Natural killer cell treated with Interleukin-12 subunit alpha and Interleukin-12 subunit beta and Interleukin-15 and Interleukin-18, amount 100 ng/mL, for 72 hours (primary cell): ENCODE data around the gene CREBBP. TPM values are rescaled to one million over a fixed set of nuclear protein-coding genes. Genes with fewer than 3 reads are reported as not detected.

Source experiments
- ATAC-seq, 2 donors: fragments of 150-1000 bp; cut with Tn5 transposase in 1 of 2; sonication (Bioruptor Pico), chemical (Tn5 transposase) in 1 of 2; 2 replicates each; pipeline ENCODE4 v1.10.0; 2021
- DNase-seq: peaks from one replicate; pipeline ENCODE4 v3.0.0; 2022; ENCODE audit warnings: low spot score
- H3K27ac Mint-ChIP-seq, 2 donors: 1 replicate in 1 of 2; 2 replicates in 1 of 2; pipeline ENCODE4 v1.8.0; 2022; ENCODE audit warnings: mixed read lengths in 2 of 2, mild to moderate bottlenecking in 1 of 2, moderate library complexity in 1 of 2
- H3K27me3 Mint-ChIP-seq, 2 donors: 1 replicate in 1 of 2; 2 replicates in 1 of 2; pipeline ENCODE4 v1.8.0; 2022; ENCODE audit warnings: mixed read lengths in 2 of 2
- H3K36me3 Mint-ChIP-seq: one replicate; pipeline ENCODE4 v1.8.0; 2022; ENCODE audit warnings: mixed read lengths
- H3K4me1 Mint-ChIP-seq, 2 donors: 1 replicate in 1 of 2; 2 replicates in 1 of 2; pipeline ENCODE4 v1.8.0; 2022; ENCODE audit warnings: low read depth in 2 of 2, mixed read lengths in 2 of 2, mild to moderate bottlenecking in 1 of 2
- H3K4me3 Mint-ChIP-seq: one replicate; pipeline ENCODE4 v1.8.0; 2022; ENCODE audit warnings: mixed read lengths
- H3K9me3 Mint-ChIP-seq: 2 replicates; pipeline ENCODE4 v1.8.0; 2022; ENCODE audit warnings: mixed read lengths
- total RNA-seq, 2 donors: library from RNA; stranded (reverse); gene quantifications; one replicate each; pipeline ENCODE4 v1.2.3, GENCODE V29; 2022

The CREBBP gene
- total RNA-seq, 2 donors from 2014 or later, result 76.2 to 90.3 TPM

- H3K36me3 Mint-ChIP-seq, result no peaks in the 10 kb centered on the region
- no peak for DNase-seq
- no peak for ATAC-seq
- peaks cover 12 to 21% of the 10 kb centered on the region in 2 donors for H3K4me1 Mint-ChIP-seq
- H3K27ac Mint-ChIP-seq, result no peak overlapping the region
- no peaks in the 10 kb centered on the region for H3K9me3 Mint-ChIP-seq
- no peak overlapping the region for H3K4me3 Mint-ChIP-seq
- no peaks in the 10 kb centered on the region for H3K27me3 Mint-ChIP-seq
Measured at GRCh38 chr16:3783516-3783915, 97.0 kb downstream of the CREBBP start.

DNA sequence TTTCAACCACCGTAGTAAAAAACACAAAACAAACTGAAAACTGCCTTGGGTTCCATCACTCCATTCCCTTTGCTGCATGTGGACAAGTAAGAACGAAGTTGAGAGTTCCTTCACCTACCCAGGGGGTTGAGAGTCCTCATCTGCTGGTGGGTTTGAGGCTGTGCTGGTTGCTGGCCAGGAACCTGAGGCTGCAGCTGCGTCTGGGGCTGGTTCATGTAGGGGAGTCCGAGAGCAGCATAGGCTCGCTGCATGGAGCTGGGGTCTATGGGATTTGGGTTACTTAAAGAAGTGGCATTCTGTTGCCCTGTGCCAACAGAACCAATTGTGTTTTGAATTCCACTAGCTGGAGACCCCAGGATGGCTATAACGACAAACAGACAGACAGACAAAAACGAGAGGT, 97.9 kb downstream of the CREBBP start:
- H3K9me3 Mint-ChIP-seq, result no peaks in the 10 kb centered on the region
- DNase-seq (no peak), ATAC-seq (no peak)
- no peaks in the 10 kb centered on the region for H3K27me3 Mint-ChIP-seq
- no peaks in the 10 kb centered on the region for H3K36me3 Mint-ChIP-seq
- H3K4me3 Mint-ChIP-seq, result no peak overlapping the region
- H3K4me1 Mint-ChIP-seq, result peaks cover 9 to 17% of the 10 kb centered on the region in 2 donors
- no peak overlapping the region for H3K27ac Mint-ChIP-seq

DNA sequence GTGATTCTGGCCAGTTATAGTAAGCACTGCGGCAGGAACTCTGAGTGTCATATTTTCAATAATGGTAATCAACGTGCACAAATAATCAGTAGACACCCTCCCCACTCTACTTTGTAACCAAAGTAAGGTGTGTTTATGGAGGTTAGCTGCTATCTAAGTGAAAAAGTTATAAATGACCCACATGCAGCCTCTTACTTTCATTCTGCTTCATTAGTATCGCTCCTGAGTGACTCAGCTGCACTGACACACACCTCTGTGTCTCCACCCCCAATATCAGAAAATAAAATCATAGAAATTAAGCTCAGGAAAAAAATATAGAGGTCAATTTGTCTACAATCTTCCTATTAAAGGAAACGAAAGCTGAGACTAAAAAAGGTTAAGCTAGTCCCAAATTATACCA, 99.1 kb downstream of the CREBBP start:
- H3K27ac Mint-ChIP-seq, result no peak overlapping the region
- H3K27me3 Mint-ChIP-seq, result no peaks in the 10 kb centered on the region
- H3K9me3 Mint-ChIP-seq, result no peaks in the 10 kb centered on the region
- no peak for DNase-seq
- H3K4me1 Mint-ChIP-seq, result peaks cover 12 to 17% of the 10 kb centered on the region in 2 donors
- H3K36me3 Mint-ChIP-seq, result no peaks in the 10 kb centered on the region
- no peak for ATAC-seq
- H3K4me3 Mint-ChIP-seq, result no peak overlapping the region

DNA sequence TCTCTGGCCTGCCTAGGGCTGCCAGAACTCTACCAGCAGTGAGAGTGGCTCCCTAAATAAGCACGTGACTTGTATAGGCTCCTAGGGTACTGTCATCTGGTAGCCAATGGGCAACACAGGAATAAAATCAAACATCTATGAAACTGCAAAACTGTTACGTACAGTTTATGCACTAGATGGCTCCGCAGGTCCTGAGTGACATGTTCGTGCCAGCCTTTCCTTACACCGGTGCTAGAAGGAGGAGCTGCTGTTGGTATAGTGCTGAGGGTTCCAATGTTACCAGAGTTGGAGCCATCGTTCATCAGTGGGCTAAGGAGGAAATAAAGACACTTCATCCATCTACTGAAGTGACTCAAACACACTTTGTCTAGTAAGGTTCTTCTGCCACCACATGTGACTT, 99.9 kb downstream of the CREBBP start:
- peaks cover 12 to 17% of the 10 kb centered on the region in 2 donors for H3K4me1 Mint-ChIP-seq
- H3K9me3 Mint-ChIP-seq, result no peaks in the 10 kb centered on the region
- H3K27ac Mint-ChIP-seq, result no peak overlapping the region
- no peak for DNase-seq
- no peak overlapping the region for H3K4me3 Mint-ChIP-seq
- H3K27me3 Mint-ChIP-seq, result no peaks in the 10 kb centered on the region
- H3K36me3 Mint-ChIP-seq, result no peaks in the 10 kb centered on the region
- peak in 1 of 2 donors; percentile 65 for ATAC-seq

DNA sequence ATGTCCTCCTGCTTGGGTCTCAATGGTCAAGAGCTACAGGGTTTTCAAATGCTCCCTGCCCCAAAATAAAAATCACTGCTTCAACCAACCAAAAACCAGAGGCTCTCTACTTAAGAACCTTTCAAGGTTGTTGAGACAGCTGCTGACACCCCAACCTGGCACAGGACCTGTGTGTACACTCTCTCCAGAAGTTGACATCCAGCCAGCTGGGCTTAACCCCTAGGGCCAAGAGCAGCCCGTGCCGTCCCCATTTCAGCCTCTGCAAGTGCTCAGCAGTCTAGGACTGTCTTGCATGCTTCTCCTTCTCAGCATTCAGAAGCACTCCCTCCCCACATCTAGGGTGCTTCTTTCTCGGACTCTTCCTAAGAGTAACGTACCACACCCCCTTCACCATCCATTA, 104.2 kb downstream of the CREBBP start:
- DNase-seq (no peak), ATAC-seq (no peak)
- H3K4me3 Mint-ChIP-seq, result no peak overlapping the region
- H3K4me1 Mint-ChIP-seq, result peaks cover 0 to 9% of the 10 kb centered on the region in 2 donors
- no peak overlapping the region for H3K27ac Mint-ChIP-seq
- H3K27me3 Mint-ChIP-seq, result no peaks in the 10 kb centered on the region
- peaks cover 12% of the 10 kb centered on the region for H3K36me3 Mint-ChIP-seq
- no peaks in the 10 kb centered on the region for H3K9me3 Mint-ChIP-seq

DNA sequence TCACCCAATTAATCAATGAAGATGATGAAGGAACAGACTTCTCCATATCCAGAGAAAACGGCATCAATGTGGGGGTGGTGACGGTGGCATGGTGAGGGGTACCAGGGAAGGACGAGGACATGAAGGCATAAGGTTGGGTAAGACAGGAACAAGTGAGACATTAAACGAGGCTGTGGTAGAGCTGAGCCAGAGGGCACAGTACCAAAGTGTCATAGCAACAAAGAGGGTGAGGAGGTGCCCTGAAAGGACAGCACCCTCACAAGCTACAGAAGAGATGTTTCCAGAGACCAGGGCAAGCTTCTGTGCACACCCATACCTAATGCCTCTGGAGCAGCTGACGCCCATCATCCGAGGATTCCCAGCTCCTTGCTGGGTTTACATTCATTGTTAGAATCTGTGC, 105.7 kb downstream of the CREBBP start:
- H3K9me3 Mint-ChIP-seq, result no peaks in the 10 kb centered on the region
- H3K27ac Mint-ChIP-seq, result no peak overlapping the region
- no peaks in the 10 kb centered on the region for H3K27me3 Mint-ChIP-seq
- H3K4me3 Mint-ChIP-seq, result no peak overlapping the region
- ATAC-seq, result no peak
- peaks cover 0 to 6% of the 10 kb centered on the region in 2 donors for H3K4me1 Mint-ChIP-seq
- peaks cover 17% of the 10 kb centered on the region for H3K36me3 Mint-ChIP-seq
- DNase-seq, result no peak

GRCh38 chr16:3774156-3774767, 106.3 kb downstream of the CREBBP start:
- H3K27ac Mint-ChIP-seq, result no peak overlapping the region

GRCh38 chr16:3773663-3774062, 106.8 kb downstream of the CREBBP start:
- Mint-ChIP-seq H3K36me3 (peaks cover 17% of the 10 kb centered on the region), H3K9me3 (no peaks in the 10 kb centered on the region), H3K4me3 (no peak overlapping the region), H3K27me3 (no peaks in the 10 kb centered on the region), H3K27ac (no peak overlapping the region), H3K4me1 (peaks cover 0 to 6% of the 10 kb centered on the region in 2 donors)
- DNase-seq (no peak), ATAC-seq (no peak)

More at GRCh38 chr16:3774156-3774767, 106.3 kb downstream of the CREBBP start:
- H3K4me3 Mint-ChIP-seq, result no peak overlapping the region
- DNase-seq (no peak), ATAC-seq (no peak)
- no peaks in the 10 kb centered on the region for H3K27me3 Mint-ChIP-seq
- peaks cover 17% of the 10 kb centered on the region for H3K36me3 Mint-ChIP-seq
- H3K9me3 Mint-ChIP-seq, result no peaks in the 10 kb centered on the region
- peaks cover 0 to 6% of the 10 kb centered on the region in 2 donors for H3K4me1 Mint-ChIP-seq

DNA sequence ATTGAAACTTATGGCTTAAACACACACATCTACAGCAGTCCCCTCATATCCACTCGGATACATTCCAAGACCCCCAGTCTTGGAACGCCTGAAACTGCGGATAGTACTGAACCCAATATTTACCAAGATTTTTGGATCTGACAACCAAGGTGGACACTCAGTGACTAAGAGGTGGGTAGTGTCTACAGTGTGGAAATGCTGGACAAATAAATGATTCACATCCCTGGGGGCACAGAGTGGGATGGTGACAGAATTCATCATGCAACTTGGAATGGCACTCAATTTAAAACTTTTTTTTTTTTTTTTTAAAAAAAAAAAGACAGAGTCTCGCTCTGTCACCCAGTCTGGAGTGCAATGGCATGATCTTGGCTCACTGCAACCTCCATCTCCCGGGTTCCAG, 109.0 kb downstream of the CREBBP start:
- DNase-seq (no peak), ATAC-seq (no peak)
- H3K27me3 Mint-ChIP-seq, result no peaks in the 10 kb centered on the region
- H3K36me3 Mint-ChIP-seq, result peaks cover 28% of the 10 kb centered on the region
- no peak overlapping the region for H3K4me3 Mint-ChIP-seq
- no peaks in the 10 kb centered on the region for H3K9me3 Mint-ChIP-seq
- H3K27ac Mint-ChIP-seq, result no peak overlapping the region
- peaks cover 0 to 11% of the 10 kb centered on the region in 2 donors for H3K4me1 Mint-ChIP-seq

DNA sequence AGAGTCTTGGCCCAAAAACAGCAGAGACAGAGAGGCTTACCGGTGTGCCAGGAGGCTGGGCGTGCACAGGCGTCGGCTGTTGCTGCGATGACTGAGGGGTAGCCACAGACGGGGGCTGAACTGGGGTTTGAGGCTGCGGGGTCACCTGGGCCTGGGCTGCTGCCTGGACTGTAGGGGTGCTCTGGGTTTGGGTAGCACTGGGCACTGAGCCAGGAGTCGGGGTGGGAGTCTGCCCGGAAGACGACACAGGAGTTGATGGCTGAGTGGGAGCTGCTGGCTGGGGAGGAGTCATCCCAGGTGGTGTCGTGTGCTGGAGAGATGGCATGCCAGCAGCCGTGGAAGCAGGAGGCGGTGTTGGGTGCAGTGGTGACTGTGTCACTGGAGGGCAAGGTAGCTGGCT, 110.0 kb downstream of the CREBBP start:
- H3K4me1 Mint-ChIP-seq, result peaks cover 0 to 11% of the 10 kb centered on the region in 2 donors
- no peak overlapping the region for H3K4me3 Mint-ChIP-seq
- H3K27ac Mint-ChIP-seq, result peak overlapping the region in 1 of 2 donors; percentile 65
- ATAC-seq, result no peak
- H3K9me3 Mint-ChIP-seq, result no peaks in the 10 kb centered on the region
- H3K27me3 Mint-ChIP-seq, result no peaks in the 10 kb centered on the region
- peaks cover 28% of the 10 kb centered on the region for H3K36me3 Mint-ChIP-seq
- DNase-seq, result no peak

- Mint-ChIP-seq H3K36me3 (peaks cover 28% of the 10 kb centered on the region), H3K27ac (no peak overlapping the region), H3K27me3 (no peaks in the 10 kb centered on the region), H3K4me1 (peaks cover 0 to 11% of the 10 kb centered on the region in 2 donors), H3K4me3 (no peak overlapping the region), H3K9me3 (no peaks in the 10 kb centered on the region)
- ATAC-seq (no peak), DNase-seq (no peak)
Measured at GRCh38 chr16:3769942-3770341, 110.6 kb downstream of the CREBBP start.

DNA sequence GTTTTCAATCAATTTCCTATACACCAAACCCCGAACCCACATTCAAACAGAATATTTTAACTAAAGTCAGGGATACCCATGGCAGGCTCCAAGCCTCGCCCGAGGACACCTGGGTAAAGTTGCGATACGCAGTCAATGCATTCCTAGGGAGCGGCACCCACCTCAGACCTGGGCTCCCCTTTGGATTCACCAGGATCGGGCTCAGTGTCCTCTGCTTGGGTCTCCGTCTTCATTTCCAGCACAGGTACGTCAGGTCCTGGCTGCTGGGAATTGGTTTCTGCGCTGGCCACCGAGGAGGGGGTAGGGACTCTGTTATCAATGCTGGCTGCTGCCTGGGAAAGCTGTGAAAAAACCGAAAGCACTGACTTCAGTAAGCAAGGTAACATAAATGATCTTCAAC, 111.5 kb downstream of the CREBBP start:
- no peaks in the 10 kb centered on the region for H3K27me3 Mint-ChIP-seq
- peaks cover 0 to 8% of the 10 kb centered on the region in 2 donors for H3K4me1 Mint-ChIP-seq
- H3K36me3 Mint-ChIP-seq, result peaks cover 24% of the 10 kb centered on the region
- ATAC-seq (no peak), DNase-seq (no peak)
- no peak overlapping the region for H3K27ac Mint-ChIP-seq
- no peaks in the 10 kb centered on the region for H3K9me3 Mint-ChIP-seq
- no peak overlapping the region for H3K4me3 Mint-ChIP-seq

DNA sequence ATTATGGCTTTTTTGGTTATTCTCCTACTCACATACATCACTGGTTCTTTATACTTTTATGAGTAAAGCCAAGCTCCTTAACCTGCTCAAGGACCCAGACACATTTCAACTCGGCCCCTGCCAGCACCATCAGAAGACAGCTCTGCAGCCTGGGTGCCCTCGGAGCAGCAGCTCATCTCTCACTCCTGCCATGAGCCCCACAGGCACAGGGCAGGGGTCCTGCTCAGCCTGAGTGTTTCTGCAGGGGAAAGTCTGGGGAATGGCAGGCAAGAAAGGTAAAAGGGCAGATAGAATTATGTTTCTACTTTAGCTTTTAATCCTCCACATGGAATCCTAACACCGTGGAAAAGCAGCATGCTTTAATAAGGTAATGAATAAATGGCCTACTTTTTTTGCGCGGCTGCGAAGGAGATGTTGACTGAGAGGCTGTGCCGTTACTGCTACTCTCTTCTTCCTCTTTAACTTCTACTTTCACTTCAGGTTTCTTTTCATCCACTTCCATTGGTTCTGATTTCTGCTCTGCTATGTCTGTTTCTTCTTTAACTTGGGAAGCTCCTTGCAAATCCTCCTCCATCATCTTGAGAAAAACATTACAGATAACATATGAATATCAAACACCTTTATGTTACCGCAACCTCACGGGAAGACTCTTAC, 113.1 kb downstream of the CREBBP start:
- H3K27ac Mint-ChIP-seq, result peak overlapping the region in 1 of 2 donors; percentile 11
- H3K4me1 Mint-ChIP-seq, result peaks cover 0 to 8% of the 10 kb centered on the region in 2 donors
- ATAC-seq (no peak), DNase-seq (no peak)
- no peaks in the 10 kb centered on the region for H3K27me3 Mint-ChIP-seq
- peaks cover 16% of the 10 kb centered on the region for H3K36me3 Mint-ChIP-seq
- H3K9me3 Mint-ChIP-seq, result no peaks in the 10 kb centered on the region
- no peak overlapping the region for H3K4me3 Mint-ChIP-seq

GRCh38 chr16:3766177-3766576, 114.3 kb downstream of the CREBBP start:
- ATAC-seq, result no peak
- H3K9me3 Mint-ChIP-seq, result no peaks in the 10 kb centered on the region
- H3K4me3 Mint-ChIP-seq, result no peak overlapping the region
- H3K4me1 Mint-ChIP-seq, result peaks cover 0 to 8% of the 10 kb centered on the region in 2 donors
- no peaks in the 10 kb centered on the region for H3K27me3 Mint-ChIP-seq
- no peak for DNase-seq
- peaks cover 16% of the 10 kb centered on the region for H3K36me3 Mint-ChIP-seq
- no peak overlapping the region for H3K27ac Mint-ChIP-seq
